ENCODE data around the gene GPATCH11. TPM values are rescaled to one million over a fixed set of nuclear protein-coding genes. Genes with fewer than 3 reads are reported as not detected.

GPATCH11 gene
- total RNA-seq, 4 donors from 2014 or later, result 2.8 to 13.1 (median 5.4) TPM

- TF ChIP-seq CTCF (IDR thresholded peaks at IDR 0.05) (no peak), POLR2A (IDR thresholded peaks at IDR 0.05) (no peak)
- H3K4me1 ChIP-seq, result no peaks in the 10 kb centered on the region
- no peak for DNase-seq
- intact Hi-C loops (cut with DNase I; ENCODE audit: low total_unique reads), result no loop called here
- H3K27me3 ChIP-seq, result no peaks in the 10 kb centered on the region
- no peak overlapping the region for H3K27ac ChIP-seq
- no peaks in the 10 kb centered on the region for H3K9me3 ChIP-seq
- H3K4me3 ChIP-seq, result no peak overlapping the region
- H3K36me3 ChIP-seq, result no peaks in the 10 kb centered on the region
Observed at GRCh38 chr2:37059841-37060240, 24.5 kb upstream of the GPATCH11 start.

- no peak for TF ChIP-seq POLR2A (IDR thresholded peaks at IDR 0.05)
- TF ChIP-seq CTCF (IDR thresholded peaks at IDR 0.05), result no peak
- no peak for DNase-seq
- intact Hi-C loops (cut with DNase I; ENCODE audit: low total_unique reads), result no loop called here
- no peaks in the 10 kb centered on the region for H3K4me1 ChIP-seq
- H3K4me3 ChIP-seq, result no peak overlapping the region
- no peaks in the 10 kb centered on the region for H3K27me3 ChIP-seq
- no peaks in the 10 kb centered on the region for H3K36me3 ChIP-seq
- no peak overlapping the region for H3K27ac ChIP-seq
- no peaks in the 10 kb centered on the region for H3K9me3 ChIP-seq
Observed at GRCh38 chr2:37060446-37060845, 23.9 kb upstream of the GPATCH11 start.

GRCh38 chr2:37061013-37061711 lies 23.2 kb upstream of the GPATCH11 start:
- DNase-seq, result no peak
- Histone ChIP-seq H3K27ac (no peak overlapping the region), H3K36me3 (no peaks in the 10 kb centered on the region), H3K9me3 (no peaks in the 10 kb centered on the region), H3K4me3 (no peak overlapping the region), H3K4me1 (no peaks in the 10 kb centered on the region), H3K27me3 (no peaks in the 10 kb centered on the region)
- TF ChIP-seq CTCF (IDR thresholded peaks at IDR 0.05) (no peak), POLR2A (IDR thresholded peaks at IDR 0.05) (no peak)
- intact Hi-C loops (cut with DNase I; ENCODE audit: low total_unique reads), result no loop called here

GRCh38 chr2:37061776-37062175 lies 22.5 kb upstream of the GPATCH11 start:
- Histone ChIP-seq H3K9me3 (no peaks in the 10 kb centered on the region), H3K27ac (no peak overlapping the region), H3K36me3 (no peaks in the 10 kb centered on the region), H3K4me1 (no peaks in the 10 kb centered on the region), H3K27me3 (no peaks in the 10 kb centered on the region), H3K4me3 (no peak overlapping the region)
- intact Hi-C loops (cut with DNase I; ENCODE audit: low total_unique reads), result no loop called here
- no peak for TF ChIP-seq CTCF (IDR thresholded peaks at IDR 0.05)
- no peak for DNase-seq

- intact Hi-C loops (cut with DNase I; ENCODE audit: low total_unique reads), result no loop called here
- Histone ChIP-seq H3K4me1 (no peaks in the 10 kb centered on the region), H3K4me3 (no peak overlapping the region), H3K36me3 (no peaks in the 10 kb centered on the region), H3K27ac (no peak overlapping the region), H3K9me3 (no peaks in the 10 kb centered on the region), H3K27me3 (no peaks in the 10 kb centered on the region)
- TF ChIP-seq CTCF (IDR thresholded peaks at IDR 0.05) (no peak), POLR2A (IDR thresholded peaks at IDR 0.05) (no peak)
- no peak for DNase-seq
Observed at GRCh38 chr2:37068686-37069085, 15.6 kb upstream of the GPATCH11 start.

All from uterus (tissue), 4 donors.